Measurements from ENCODE around the gene ZNF276.
"Not testable (repeated sequence)": the region's sequence is repeated elsewhere in the genome, so short reads cannot be mapped to it uniquely, and the experiment has no call there.

ZNF276 gene

DNA sequence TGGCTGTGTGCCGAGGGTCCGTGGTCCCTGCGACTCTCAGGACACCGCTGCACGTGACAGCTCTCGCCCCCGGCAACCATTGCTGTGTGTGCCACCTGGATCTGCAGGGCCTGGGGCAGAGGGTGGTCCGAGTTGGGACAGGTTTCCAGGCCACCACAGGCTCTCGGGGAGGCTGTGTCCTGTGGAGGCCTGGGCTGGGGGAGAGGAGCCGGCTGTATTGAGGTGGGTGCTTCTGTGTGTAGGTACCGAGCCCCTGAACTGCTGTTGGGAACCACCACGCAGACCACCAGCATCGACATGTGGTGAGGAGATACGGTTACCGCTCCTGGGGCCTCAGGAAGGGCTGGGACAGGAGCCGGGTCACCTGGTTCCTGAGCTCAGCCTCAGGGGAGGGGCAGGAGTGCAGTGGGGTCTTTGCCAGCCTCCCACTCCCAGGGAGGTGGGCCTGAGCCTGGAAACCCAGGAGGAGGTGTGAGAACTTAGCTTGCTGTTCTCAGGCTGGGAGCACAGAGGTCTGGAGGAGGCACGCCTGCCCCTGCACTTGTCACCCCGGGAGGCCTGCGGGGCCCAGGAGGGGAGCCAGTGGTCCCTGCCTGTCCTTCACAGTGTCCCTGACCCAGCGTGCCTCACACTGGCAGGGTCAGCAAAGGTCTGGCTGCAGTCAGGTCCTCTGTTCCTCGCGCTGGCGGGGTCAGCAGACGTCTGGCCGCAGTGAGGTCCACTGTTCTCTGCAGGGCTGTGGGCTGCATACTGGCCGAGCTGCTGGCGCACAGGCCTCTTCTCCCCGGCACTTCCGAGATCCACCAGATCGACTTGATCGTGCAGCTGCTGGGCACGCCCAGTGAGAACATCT lies 27.2 kb upstream of the ZNF276 start:
- TF ChIP-seq, protein P1, sequence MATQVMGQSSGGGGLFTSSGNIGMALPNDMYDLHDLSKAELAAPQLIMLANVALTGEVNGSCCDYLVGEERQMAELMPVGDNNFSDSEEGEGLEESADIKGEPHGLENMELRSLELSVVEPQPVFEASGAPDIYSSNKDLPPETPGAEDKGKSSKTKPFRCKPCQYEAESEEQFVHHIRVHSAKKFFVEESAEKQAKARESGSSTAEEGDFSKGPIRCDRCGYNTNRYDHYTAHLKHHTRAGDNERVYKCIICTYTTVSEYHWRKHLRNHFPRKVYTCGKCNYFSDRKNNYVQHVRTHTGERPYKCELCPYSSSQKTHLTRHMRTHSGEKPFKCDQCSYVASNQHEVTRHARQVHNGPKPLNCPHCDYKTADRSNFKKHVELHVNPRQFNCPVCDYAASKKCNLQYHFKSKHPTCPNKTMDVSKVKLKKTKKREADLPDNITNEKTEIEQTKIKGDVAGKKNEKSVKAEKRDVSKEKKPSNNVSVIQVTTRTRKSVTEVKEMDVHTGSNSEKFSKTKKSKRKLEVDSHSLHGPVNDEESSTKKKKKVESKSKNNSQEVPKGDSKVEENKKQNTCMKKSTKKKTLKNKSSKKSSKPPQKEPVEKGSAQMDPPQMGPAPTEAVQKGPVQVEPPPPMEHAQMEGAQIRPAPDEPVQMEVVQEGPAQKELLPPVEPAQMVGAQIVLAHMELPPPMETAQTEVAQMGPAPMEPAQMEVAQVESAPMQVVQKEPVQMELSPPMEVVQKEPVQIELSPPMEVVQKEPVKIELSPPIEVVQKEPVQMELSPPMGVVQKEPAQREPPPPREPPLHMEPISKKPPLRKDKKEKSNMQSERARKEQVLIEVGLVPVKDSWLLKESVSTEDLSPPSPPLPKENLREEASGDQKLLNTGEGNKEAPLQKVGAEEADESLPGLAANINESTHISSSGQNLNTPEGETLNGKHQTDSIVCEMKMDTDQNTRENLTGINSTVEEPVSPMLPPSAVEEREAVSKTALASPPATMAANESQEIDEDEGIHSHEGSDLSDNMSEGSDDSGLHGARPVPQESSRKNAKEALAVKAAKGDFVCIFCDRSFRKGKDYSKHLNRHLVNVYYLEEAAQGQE (IDR thresholded peaks at IDR 0.05; ENCODE audit: insufficient replicate concordance, low read depth) = no peak
- TF ChIP-seq, protein P2, sequence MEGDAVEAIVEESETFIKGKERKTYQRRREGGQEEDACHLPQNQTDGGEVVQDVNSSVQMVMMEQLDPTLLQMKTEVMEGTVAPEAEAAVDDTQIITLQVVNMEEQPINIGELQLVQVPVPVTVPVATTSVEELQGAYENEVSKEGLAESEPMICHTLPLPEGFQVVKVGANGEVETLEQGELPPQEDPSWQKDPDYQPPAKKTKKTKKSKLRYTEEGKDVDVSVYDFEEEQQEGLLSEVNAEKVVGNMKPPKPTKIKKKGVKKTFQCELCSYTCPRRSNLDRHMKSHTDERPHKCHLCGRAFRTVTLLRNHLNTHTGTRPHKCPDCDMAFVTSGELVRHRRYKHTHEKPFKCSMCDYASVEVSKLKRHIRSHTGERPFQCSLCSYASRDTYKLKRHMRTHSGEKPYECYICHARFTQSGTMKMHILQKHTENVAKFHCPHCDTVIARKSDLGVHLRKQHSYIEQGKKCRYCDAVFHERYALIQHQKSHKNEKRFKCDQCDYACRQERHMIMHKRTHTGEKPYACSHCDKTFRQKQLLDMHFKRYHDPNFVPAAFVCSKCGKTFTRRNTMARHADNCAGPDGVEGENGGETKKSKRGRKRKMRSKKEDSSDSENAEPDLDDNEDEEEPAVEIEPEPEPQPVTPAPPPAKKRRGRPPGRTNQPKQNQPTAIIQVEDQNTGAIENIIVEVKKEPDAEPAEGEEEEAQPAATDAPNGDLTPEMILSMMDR (IDR thresholded peaks at IDR 0.05; ENCODE audit: insufficient read depth, low read length) = no peak
- no peak for TF ChIP-seq SPI1 (IDR thresholded peaks at IDR 0.05; ENCODE audit: borderline replicate concordance, low read depth)
- DNase-seq (ENCODE audit: low read depth in 1 of 2, low spot score in 1 of 2) = no peak
- H3K27ac ChIP-seq (replicated peaks) = no peak overlapping the region
- H3K27me3 ChIP-seq (ENCODE audit: insufficient read depth, poor library complexity, severe bottlenecking) = no peaks in the 10 kb centered on the region
- no peak overlapping the region for H3K4me3 ChIP-seq (replicated peaks; ENCODE audit: insufficient read depth, low read length)

DNA sequence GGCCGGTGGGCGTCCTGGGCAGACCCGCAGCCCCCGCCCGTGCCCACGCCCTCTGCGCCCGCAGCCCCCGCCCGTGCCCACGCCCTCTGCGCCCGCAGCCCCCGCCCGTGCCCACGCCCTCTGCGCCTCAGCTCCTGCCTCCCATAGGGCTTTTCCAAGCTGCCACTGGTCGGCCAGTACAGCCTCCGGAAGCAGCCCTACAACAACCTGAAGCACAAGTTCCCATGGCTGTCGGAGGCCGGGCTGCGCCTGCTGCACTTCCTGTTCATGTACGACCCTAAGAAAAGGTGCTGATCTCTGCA lies 26.6 kb upstream of the ZNF276 start:
- H3K4me3 ChIP-seq (replicated peaks; ENCODE audit: insufficient read depth, low read length); H3K27me3 ChIP-seq (ENCODE audit: insufficient read depth, poor library complexity, severe bottlenecking); H3K27ac ChIP-seq (replicated peaks); DNase-seq (ENCODE audit: low read depth in 1 of 2, low spot score in 1 of 2): not testable (repeated sequence)

DNA sequence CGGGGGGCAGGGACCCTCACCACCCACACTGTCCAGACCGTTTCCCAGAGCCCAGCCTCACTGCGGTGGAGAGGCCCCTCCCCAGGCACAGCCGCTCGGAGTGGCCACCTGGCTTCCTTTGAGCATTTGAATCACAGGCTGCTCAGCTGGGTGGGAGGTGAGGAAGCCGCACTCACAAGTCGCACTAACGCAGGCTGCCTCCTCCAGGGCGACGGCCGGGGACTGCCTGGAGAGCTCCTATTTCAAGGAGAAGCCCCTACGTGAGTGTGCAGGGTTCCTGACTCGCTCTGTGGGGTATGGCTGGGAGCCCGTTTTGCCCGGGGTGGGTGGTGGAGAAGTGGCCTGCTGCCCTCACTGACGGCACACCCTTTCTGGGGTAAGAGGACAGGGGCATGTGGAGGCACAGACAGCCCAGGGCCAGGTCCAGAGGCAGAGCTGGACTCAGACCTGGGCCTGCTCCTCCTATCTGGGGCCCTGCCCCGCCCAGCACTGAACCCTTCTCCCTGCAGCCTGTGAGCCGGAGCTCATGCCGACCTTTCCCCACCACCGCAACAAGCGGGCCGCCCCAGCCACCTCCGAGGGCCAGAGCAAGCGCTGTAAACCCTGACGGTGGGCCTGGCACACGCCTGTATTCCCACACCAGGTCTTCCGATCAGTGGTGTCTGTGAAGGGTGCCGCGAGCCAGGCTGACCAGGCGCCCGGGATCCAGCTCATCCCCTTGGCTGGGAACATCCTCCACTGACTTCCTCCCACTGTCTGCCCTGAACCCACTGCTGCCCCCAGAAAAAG lies 26.1 kb upstream of the ZNF276 start:
- Histone ChIP-seq H3K27ac (replicated peaks) (no peak overlapping the region), H3K4me3 (replicated peaks; ENCODE audit: insufficient read depth, low read length) (no peak overlapping the region), H3K27me3 (ENCODE audit: insufficient read depth, poor library complexity, severe bottlenecking) (no peaks in the 10 kb centered on the region)
- no peak for DNase-seq (ENCODE audit: low read depth in 1 of 2, low spot score in 1 of 2)
- TF ChIP-seq, protein P1 (IDR thresholded peaks at IDR 0.05; ENCODE audit: insufficient replicate concordance, low read depth) = no peak
- no peak for TF ChIP-seq POLR2AphosphoS5 (IDR thresholded peaks at IDR 0.05; ENCODE audit: low read depth)
- TF ChIP-seq GABPA (IDR thresholded peaks at IDR 0.05; ENCODE audit: low read depth) = no peak
- no peak for TF ChIP-seq SPI1 (IDR thresholded peaks at IDR 0.05; ENCODE audit: borderline replicate concordance, low read depth)
- TF ChIP-seq, protein P2 (IDR thresholded peaks at IDR 0.05; ENCODE audit: insufficient read depth, low read length) = no peak

DNA sequence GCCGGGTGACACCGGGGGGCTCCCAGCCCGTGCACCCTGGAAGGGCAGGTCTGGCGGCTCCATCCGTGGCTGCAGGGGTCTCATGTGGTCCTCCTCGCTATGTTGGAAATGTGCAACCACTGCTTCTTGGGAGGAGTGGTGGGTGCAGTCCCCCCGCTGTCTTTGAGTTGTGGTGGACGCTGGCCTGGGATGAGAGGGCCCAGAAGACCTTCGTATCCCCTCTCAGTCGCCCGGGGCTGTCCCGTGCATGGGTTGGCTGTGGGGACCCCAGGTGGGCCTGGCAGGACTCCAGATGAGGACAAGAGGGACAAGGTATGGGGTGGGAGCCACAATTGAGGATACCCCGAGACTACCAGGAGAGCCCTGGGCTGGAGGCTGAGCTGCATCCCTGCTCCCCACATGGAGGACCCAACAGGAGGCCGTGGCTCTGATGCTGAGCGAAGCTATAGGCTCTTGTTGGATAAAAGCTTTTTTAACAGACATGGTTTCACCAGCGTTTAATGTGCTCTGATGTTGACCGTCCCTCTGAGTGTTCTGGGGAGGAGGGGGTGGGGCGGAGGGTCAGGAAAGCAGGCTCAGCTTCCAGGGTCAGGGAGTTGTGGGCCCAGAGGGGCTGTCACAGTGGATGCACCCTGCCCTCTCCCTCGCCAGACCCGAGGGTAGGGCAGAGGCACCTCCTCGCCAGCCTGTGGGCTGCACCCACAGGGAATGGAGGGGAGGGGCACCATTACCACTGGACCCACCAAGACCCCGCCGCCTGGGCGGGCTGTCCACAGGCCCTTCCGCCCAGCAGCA lies 25.3 kb upstream of the ZNF276 start:
- no peak overlapping the region for H3K27ac ChIP-seq (replicated peaks)
- TF ChIP-seq, protein P2 (IDR thresholded peaks at IDR 0.05; ENCODE audit: insufficient read depth, low read length) = no peak
- TF ChIP-seq GABPA (IDR thresholded peaks at IDR 0.05; ENCODE audit: low read depth) (no peak), SPI1 (IDR thresholded peaks at IDR 0.05; ENCODE audit: borderline replicate concordance, low read depth) (no peak), POLR2AphosphoS5 (IDR thresholded peaks at IDR 0.05; ENCODE audit: low read depth) (no peak)
- TF ChIP-seq, protein P1 (IDR thresholded peaks at IDR 0.05; ENCODE audit: insufficient replicate concordance, low read depth) = no peak
- H3K27me3 ChIP-seq (ENCODE audit: insufficient read depth, poor library complexity, severe bottlenecking) = no peaks in the 10 kb centered on the region

More for the DNA sequence above, 25.3 kb upstream of the ZNF276 start:
- no peak for DNase-seq (ENCODE audit: low read depth in 1 of 2, low spot score in 1 of 2)
- no peak overlapping the region for H3K4me3 ChIP-seq (replicated peaks; ENCODE audit: insufficient read depth, low read length)
